ENCODE results near the gene CFLAR. TPM values are rescaled to one million over a fixed set of nuclear protein-coding genes. Genes with fewer than 3 reads are reported as not detected.
"Not testable (repeated sequence)": the region's sequence is repeated elsewhere in the genome, so short reads cannot be mapped to it uniquely, and the experiment has no call there.

CFLAR gene
- 70.1 and 71.1 TPM in 2 replicates for total RNA-seq (2014; rRNA removed; shearing (Covaris generic))
- 36.7 and 39.2 TPM in 2 replicates for polyA plus RNA-seq (2014; cell fraction: nucleus; rRNA removed)

- peak; percentile 48 for DNase-seq (ENCODE audit: extremely low read depth, low read depth)
Observed at GRCh38 chr2:201116115-201116958, at the start of gene CFLAR. Gene CFLAR (plus strand): TSS chr2:201116164. CDS start chr2:201129866, 13,702 bp downstream.

- no peak for DNase-seq (ENCODE audit: extremely low read depth, low read depth)
Observed at GRCh38 chr2:201070948-201071478, 45.0 kb upstream of the CFLAR start.

GRCh38 chr2:201071479-201072200 lies 44.3 kb upstream of the CFLAR start, which contains the start of the genes HYCC2 and NDUFB3:
Gene HYCC2 (minus strand): TSS chr2:201071671. CDS start chr2:201024009, 47,662 bp downstream.
Gene NDUFB3 (plus strand): TSS chr2:201072001. CDS start chr2:201078883, 6,882 bp downstream.
- peak; percentile 94 for DNase-seq (ENCODE audit: extremely low read depth, low read depth)

- DNase-seq (ENCODE audit: extremely low read depth, low read depth) = no peak
Observed at GRCh38 chr2:201072201-201072530, 43.8 kb upstream of the CFLAR start.

- DNase-seq (ENCODE audit: extremely low read depth, low read depth) = no peak
Observed at GRCh38 chr2:201073071-201073470, 42.9 kb upstream of the CFLAR start.

GRCh38 chr2:201074996-201075395 lies 41.0 kb upstream of the CFLAR start:
- no peak for DNase-seq (ENCODE audit: extremely low read depth, low read depth)

- no peak for DNase-seq (ENCODE audit: extremely low read depth, low read depth)
Observed at GRCh38 chr2:201084863-201085262, 31.1 kb upstream of the CFLAR start.

GRCh38 chr2:201090574-201090973 lies 25.4 kb upstream of the CFLAR start:
- no peak for DNase-seq (ENCODE audit: extremely low read depth, low read depth)

GRCh38 chr2:201093573-201093972 lies 22.4 kb upstream of the CFLAR start:
- no peak for DNase-seq (ENCODE audit: extremely low read depth, low read depth)

GRCh38 chr2:201100497-201100896 lies 15.5 kb upstream of the CFLAR start:
- no peak for DNase-seq (ENCODE audit: extremely low read depth, low read depth)

GRCh38 chr2:201105759-201106158 lies 10.2 kb upstream of the CFLAR start:
- no peak for DNase-seq (ENCODE audit: extremely low read depth, low read depth)

GRCh38 chr2:201107624-201108023 lies 8.3 kb upstream of the CFLAR start:
- no peak for DNase-seq (ENCODE audit: extremely low read depth, low read depth)

- DNase-seq (ENCODE audit: extremely low read depth, low read depth) = no peak
Observed at GRCh38 chr2:201108341-201108740, 7.6 kb upstream of the CFLAR start.

- DNase-seq (ENCODE audit: extremely low read depth, low read depth) = no peak
Observed at GRCh38 chr2:201109186-201109585, 6.8 kb upstream of the CFLAR start.

- DNase-seq (ENCODE audit: extremely low read depth, low read depth) = no peak
Observed at GRCh38 chr2:201110615-201111014, 5.3 kb upstream of the CFLAR start.

GRCh38 chr2:201111096-201111495 lies 4.9 kb upstream of the CFLAR start:
- no peak for DNase-seq (ENCODE audit: extremely low read depth, low read depth)

GRCh38 chr2:201114350-201114749 lies 1.6 kb upstream of the CFLAR start:
- DNase-seq (ENCODE audit: extremely low read depth, low read depth) = no peak

GRCh38 chr2:201114846-201115245 lies 1.1 kb upstream of the CFLAR start:
- no peak for DNase-seq (ENCODE audit: extremely low read depth, low read depth)

GRCh38 chr2:201116959-201117734 lies 1.2 kb downstream of the CFLAR start:
- DNase-seq (ENCODE audit: extremely low read depth, low read depth) = peak; percentile 65

GRCh38 chr2:201117735-201118094 lies 1.8 kb downstream of the CFLAR start:
- not testable (repeated sequence) for DNase-seq (ENCODE audit: extremely low read depth, low read depth)
